Fibroblast of skin of abdomen (primary cell): ENCODE data around the gene KRT79.
A peak's percentile ranks its signal among the peaks of the same experiment; 100 is the strongest.

Source experiments
- DNase-seq: peaks from one replicate; pipeline ENCODE4 v3.0.0-alpha.2; 2013

KRT79 gene

GRCh38 chr12:52818388-52818787 is 15.7 kb downstream of the KRT79 start:
- DNase-seq, result no peak

- DNase-seq, result no peak
Observed at GRCh38 chr12:52817699-52818238, 16.3 kb downstream of the KRT79 start.

GRCh38 chr12:52817003-52817698 is 17.0 kb downstream of the KRT79 start:
- DNase-seq, result no peak

DNA sequence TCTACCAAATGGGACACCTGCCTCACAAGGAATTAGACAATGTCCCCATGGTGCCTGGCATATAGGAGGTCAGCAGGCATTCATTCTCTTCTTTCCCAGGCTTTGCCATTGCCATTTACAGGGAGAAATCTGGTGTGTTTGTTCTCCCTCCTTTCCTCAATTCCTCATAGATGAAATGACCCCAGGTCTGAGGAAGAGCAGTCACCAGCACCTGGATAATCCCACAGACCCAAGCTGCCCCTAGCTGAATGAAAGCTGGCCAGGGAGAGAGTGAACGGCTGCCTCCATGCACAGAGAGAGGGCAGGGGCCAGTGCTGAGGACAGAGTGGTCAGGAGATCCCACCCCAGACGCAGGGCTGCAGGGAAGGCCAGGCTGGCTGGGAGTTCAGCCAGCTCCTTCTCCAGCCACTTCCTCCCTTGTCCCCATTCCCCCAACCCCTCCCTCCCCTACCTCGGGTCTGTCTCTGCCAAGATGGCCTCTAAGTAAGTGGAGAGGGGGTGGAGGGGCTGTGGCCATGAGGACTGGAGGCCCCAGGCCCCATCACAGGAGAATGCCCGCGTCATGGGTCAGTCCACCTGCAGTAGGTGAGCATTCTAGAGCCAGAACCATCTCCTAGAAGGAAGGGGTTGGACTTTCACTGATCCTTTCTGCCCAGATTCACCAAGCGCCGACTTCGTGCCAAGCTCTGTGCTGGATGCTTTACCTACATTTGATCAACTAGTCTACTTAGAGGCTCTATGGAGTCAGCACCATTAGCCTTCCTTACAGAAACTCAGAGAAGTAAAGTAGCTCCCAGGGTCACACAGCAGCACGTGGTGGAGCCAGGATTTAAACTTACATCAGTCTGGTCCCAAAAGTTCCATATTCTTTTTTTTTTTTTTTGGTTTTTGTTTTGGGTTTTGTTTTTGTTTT is 18.2 kb downstream of the KRT79 start:
- DNase-seq, result no peak

DNA sequence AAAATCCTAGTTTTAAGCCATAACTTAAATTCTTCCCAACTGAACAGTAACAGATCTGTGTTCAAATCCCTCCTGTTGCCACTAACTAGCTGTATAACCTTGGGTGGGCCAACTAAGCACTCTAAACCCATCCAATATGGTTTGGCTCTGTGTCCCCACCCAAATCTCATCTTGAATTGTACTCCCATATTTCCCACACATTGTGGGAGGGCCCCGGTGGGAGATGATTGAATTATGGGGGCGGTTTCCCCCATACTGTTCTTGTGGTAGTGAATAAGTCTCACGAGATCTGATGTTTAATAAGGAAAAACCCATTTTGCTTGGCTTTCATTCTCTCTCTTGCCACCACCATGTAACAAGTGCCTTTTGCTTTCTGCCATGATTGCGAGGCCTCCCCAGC is 18.9 kb downstream of the KRT79 start:
- no peak for DNase-seq

GRCh38 chr12:52814710-52815155 is 19.4 kb downstream of the KRT79 start:
- DNase-seq, result no peak

GRCh38 chr12:52813885-52814709 is 20.0 kb downstream of the KRT79 start, which contains the start of gene KRT4:
Gene KRT4, minus strand, starts transcription at chr12:52814116. Its CDS starts 58 bp downstream, at chr12:52814058.
- DNase-seq, result peak; percentile 85

DNA sequence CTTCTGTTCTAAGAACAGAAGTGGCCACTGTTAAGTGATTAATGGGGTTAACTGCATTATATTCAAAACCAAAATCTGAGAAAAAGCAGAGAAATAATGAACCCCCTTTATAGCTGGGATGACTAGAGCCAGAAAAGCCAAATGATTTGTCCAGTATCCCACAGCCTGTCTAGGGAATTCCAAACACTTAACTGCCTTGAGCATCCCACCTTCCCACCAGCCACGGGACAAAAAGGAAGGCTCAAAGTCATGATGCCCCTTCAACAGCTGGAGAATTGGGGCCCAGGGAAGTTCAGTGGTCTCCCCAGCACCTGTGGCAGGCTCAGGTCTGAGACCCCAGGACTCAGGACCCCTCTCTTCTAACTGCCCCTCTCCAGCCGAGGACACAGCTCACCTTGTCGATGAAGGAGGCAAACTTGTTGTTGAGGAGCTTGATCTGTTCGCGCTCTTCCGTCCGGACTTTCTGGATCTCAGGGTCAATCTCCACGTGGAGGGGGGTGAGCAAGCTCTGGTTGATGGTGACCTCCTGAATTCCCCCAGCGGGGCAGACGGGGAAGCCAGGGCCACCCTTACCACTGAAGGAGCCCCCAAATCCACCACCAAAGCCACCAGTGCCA is 20.8 kb downstream of the KRT79 start:
- DNase-seq, result no peak

- DNase-seq, result no peak
Observed at GRCh38 chr12:52812749-52813148, 21.4 kb downstream of the KRT79 start.

DNA sequence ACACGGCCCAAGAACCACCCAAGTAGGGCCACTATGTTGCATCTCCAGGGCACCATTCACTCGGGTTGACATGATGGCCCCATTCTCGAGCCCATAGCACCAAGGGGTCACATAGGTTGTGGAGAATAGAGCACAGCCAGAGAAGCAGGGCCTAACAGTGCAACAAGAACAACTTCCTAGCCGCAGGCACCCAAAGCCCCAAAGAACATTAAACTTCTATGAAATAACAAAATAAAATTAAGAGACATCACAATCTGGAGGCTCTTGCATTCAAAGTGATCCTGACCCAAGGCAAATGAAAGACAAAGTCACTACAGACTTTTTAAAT is 22.1 kb downstream of the KRT79 start:
- no peak for DNase-seq

DNA sequence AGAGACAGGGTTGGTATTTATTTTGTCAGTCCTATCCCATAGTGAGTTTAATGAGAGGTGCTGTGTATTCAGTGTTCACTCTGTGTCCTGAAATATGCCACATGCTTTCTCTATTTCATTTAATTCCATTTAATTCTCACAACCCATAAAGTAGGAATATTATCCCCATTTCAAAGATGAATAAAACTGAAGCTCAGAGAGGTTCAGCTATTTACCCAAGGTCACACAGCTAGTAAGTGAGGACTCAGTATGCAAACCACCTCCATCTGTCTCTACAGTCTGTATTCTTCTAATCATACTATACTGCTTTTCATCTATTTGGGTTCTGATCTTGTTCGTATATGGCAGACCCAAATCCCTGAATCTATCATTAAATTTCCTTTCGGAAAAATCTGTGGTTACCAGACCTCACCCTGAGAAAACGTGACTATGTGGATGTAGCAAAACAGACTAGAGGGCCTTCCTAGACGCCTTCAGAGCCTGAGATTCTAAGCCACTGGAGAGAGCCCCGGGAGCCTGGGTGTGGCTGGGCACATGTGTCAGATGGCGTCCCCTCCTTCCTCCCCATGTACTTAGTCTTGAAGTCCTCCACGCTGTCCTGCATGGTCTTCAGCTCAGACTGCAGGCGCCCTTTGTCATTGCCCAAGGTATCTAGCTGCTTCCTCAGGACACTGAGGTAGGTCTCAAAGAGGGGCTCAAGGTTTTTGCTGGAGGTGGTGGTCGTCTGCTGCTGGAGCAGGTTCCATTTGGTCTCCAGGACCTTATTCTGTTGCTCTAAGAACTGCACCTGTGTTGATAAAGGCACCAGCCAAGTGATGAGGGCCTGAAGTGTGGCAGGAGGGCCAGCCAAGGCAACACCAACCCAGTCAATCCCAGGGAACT is 22.7 kb downstream of the KRT79 start:
- DNase-seq, result no peak

DNA sequence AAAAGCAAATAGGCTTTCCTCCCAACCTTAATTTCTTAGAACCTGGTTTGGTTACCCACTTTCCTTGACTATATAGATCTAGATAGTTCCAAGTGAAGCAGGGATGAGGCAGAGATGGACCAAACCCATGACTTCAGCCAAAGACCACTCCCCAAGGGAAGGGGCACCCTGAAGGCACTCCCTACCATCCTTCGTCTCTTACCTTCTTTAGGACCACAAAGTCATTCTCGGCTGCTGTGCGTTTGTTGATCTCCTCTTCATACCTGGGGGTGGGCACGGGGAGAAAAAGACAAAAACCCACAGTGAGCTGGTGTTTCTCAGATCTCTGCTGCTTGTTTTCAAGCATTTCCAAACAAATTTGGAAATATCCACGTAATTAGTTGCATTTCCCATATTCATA is 23.6 kb downstream of the KRT79 start:
- DNase-seq, result no peak

DNA sequence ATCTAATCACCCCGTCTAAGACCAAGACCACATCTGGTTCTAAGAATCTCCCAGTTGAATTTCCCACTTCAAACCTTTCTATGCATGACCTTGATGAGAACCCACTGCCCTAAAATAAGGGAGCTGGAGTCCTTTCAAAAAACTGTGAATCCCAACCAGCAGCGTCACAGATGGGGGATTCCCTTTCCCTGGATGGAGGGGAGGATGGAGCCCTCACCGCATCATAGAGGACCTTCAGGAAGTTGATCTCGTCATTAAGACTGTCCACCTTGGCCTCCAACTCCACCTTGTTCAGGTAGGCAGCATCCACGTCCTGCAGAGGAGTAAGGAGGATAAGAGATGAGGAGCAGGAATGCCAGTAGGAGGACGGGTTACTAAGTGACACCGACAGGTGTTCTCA is 24.9 kb downstream of the KRT79 start:
- no peak for DNase-seq

DNA sequence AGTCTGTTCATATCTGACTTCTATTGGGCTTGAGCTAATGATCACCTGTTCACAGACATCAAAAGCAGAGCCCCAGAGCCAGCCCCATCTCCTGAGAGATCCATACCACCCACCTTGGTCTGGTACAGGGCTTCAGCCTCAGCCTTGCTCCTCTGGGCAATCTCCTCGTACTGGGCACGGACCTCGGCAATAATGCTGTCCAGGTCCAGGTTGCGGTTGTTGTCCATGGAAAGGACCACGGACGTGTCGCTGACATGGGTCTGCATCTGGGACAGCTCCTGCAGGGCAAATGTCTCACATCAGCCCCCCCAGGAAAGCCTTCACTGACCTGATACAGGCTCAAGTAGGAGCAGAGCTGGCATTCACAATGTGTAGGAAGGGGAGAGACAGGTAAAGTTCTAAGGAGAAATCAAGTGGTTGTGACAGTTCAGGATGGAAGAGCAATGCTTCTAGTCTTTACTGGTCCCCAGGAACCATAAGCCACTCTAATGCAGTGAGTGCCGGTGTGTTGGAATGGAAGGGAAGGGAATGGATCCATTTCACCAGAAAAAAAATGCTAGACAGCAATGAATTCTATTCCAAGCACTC is 25.4 kb downstream of the KRT79 start:
- no peak for DNase-seq

- no peak for DNase-seq
Observed at GRCh38 chr12:52807544-52808470, 26.3 kb downstream of the KRT79 start.

DNA sequence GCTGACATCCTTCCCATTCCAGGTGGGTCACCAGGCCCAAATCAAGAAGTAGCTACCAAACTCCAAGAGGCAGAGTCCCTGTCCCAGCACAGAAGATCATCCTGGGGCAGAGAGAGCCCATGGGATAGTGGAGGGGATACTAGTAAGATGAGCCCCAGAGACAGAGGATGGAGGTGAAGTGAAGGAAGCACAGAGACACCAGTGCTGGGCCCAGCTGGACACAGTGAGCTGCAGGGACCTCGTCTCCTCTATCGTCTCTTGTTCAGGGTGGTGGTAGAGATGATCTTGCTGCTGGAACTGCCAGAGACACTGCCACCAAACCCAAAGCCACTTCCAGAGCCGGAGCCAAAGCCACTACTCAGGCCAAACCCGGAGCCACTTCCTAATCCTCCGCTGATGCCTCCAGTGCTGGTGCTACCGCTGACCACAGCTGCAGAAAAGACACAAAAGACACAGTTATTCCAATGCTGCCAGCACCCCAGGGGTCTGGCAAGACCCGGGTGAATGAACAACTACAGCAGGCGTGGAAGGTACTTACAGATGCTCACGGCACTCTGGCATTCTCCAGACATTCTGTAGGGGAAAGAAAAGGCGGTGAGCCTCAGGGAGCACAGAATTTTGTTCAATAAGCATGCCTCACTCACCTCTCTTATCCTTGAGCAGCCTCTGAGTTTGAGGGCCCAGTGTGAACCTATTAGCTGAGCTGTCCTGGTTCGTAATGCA is 27.1 kb downstream of the KRT79 start:
- DNase-seq, result no peak

DNA sequence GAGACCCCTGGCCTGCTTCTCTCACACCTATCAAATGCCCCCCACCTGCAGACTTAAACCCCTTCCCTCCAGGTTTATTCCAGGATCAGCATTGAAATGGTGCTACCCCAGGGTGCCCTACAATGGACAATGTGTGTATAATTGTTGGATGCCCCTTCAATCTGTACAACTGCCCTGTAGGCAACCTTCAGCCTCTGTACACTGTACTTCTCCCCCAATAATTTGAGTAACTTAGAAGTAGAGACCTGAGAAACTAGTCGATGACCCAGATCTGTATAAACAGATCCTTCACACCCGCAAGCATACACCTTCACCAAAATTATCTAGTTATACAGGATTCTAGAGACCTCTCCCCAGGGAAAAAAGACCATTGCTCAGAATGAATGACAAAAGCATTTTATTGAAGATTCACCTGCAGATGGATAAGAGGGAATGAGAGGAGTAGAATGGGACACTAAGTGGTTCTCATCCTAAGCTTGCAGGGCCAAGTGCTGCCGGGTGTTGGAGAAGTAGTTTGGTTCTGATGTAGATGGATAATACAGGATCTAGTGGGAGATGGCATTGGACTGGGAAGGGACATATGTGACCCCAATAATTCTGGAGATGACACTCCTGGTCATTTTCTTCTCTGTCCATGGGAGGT is 27.8 kb downstream of the KRT79 start:
- no peak for DNase-seq

- DNase-seq, result no peak
Observed at GRCh38 chr12:52805739-52806138, 28.4 kb downstream of the KRT79 start.
